ENCODE measurements around the gene MAP2K5.

The MAP2K5 gene

DNA sequence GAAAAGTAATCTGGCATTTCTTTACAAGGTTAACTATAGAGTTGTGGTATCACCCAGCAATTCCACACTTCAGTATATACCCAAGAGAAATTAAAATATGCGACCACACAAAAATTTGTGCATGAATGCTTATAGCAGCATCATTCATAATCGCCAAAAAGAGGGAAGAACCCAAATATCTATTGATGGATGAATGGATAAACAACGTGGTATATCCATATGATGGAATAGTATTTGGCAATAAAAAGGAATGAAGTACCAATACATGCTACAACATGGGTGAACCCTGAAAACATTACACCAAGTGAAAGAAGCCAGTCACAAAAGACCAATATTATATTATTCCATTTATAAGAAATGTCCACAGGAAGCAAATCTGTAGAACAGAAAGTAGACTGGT lies 274.2 kb downstream of the MAP2K5 start:
- no peak for TF ChIP-seq RAD21 (IDR thresholded peaks at IDR 0.05; ENCODE audit: low read depth)
- TF ChIP-seq, protein P1, sequence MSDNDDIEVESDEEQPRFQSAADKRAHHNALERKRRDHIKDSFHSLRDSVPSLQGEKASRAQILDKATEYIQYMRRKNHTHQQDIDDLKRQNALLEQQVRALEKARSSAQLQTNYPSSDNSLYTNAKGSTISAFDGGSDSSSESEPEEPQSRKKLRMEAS (IDR thresholded peaks at IDR 0.05), result no peak
- no peak for TF ChIP-seq TAF1 (IDR thresholded peaks at IDR 0.05; ENCODE audit: low read depth)
- no peak for TF ChIP-seq YY1 (IDR thresholded peaks at IDR 0.05; ENCODE audit: low read depth)
- TF ChIP-seq ZBTB7A (IDR thresholded peaks at IDR 0.05; ENCODE audit: low read depth), result no peak
- TF ChIP-seq EP300 (IDR thresholded peaks at IDR 0.05; ENCODE audit: borderline replicate concordance), result no peak
- TF ChIP-seq, protein P2, sequence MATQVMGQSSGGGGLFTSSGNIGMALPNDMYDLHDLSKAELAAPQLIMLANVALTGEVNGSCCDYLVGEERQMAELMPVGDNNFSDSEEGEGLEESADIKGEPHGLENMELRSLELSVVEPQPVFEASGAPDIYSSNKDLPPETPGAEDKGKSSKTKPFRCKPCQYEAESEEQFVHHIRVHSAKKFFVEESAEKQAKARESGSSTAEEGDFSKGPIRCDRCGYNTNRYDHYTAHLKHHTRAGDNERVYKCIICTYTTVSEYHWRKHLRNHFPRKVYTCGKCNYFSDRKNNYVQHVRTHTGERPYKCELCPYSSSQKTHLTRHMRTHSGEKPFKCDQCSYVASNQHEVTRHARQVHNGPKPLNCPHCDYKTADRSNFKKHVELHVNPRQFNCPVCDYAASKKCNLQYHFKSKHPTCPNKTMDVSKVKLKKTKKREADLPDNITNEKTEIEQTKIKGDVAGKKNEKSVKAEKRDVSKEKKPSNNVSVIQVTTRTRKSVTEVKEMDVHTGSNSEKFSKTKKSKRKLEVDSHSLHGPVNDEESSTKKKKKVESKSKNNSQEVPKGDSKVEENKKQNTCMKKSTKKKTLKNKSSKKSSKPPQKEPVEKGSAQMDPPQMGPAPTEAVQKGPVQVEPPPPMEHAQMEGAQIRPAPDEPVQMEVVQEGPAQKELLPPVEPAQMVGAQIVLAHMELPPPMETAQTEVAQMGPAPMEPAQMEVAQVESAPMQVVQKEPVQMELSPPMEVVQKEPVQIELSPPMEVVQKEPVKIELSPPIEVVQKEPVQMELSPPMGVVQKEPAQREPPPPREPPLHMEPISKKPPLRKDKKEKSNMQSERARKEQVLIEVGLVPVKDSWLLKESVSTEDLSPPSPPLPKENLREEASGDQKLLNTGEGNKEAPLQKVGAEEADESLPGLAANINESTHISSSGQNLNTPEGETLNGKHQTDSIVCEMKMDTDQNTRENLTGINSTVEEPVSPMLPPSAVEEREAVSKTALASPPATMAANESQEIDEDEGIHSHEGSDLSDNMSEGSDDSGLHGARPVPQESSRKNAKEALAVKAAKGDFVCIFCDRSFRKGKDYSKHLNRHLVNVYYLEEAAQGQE (IDR thresholded peaks at IDR 0.05; ENCODE audit: low read depth), result no peak
- TF ChIP-seq TCF12 (IDR thresholded peaks at IDR 0.05; ENCODE audit: low read depth), result no peak
- no peak for TF ChIP-seq NFIC (IDR thresholded peaks at IDR 0.05)
- TF ChIP-seq EGR1 (IDR thresholded peaks at IDR 0.05), result no peak
- TF ChIP-seq TEAD4 (IDR thresholded peaks at IDR 0.05), result no peak
- no peak for TF ChIP-seq CREB1 (IDR thresholded peaks at IDR 0.05; ENCODE audit: low read depth)
- TF ChIP-seq FOXM1 (IDR thresholded peaks at IDR 0.05; ENCODE audit: borderline replicate concordance, low read depth), result no peak
- no peak for TF ChIP-seq CEBPB (IDR thresholded peaks at IDR 0.05)

DNA sequence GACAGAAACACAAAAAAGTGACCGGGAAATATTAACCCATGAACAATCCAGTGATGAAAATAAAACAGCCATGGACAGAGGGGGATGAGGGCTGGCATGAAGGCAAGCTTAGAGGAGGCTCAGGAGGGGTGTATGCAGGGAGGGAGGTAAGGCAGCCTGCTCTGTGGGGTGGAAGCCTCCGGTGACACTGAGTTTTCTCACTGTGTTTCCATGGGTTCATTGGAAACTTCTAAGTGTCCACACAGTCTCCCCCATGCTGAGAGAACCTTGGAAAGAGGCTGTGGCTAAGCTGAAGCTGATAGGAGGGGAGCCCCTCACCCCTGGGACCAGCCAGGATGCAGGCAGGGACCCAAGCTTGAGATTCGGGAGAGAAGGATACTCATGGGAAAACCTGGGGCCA lies 276.0 kb downstream of the MAP2K5 start:
- TF ChIP-seq, protein P2 (IDR thresholded peaks at IDR 0.05; ENCODE audit: low read depth), result no peak
- TF ChIP-seq TCF12 (IDR thresholded peaks at IDR 0.05; ENCODE audit: low read depth) (no peak), CREB1 (IDR thresholded peaks at IDR 0.05; ENCODE audit: low read depth) (no peak)

DNA sequence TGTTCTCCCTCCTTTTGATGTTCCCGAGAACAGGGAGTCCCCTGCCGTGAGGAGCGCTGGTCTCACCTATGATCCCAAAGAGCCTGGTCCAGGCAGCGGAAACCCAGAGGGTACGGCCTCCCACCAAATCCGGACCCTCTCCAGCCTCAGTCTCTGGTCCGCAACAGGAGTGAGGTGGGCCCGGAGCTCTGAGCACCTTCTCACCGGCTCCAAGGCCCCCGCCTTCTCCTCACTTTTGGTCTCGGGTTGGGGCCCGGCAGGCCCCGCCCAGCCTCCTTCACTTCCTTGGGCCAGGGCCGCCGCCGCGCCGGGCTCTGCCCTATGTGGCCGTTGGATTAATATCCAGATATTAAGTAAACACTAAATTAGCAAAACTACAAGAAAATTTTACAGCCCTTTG lies 277.1 kb downstream of the MAP2K5 start:
- TF ChIP-seq, protein P2 (IDR thresholded peaks at IDR 0.05; ENCODE audit: low read depth), result 0 out of 2 replicates have a peak, but pooled peaks have one; percentile 15
- TF ChIP-seq CEBPB (IDR thresholded peaks at IDR 0.05), result no peak

DNA sequence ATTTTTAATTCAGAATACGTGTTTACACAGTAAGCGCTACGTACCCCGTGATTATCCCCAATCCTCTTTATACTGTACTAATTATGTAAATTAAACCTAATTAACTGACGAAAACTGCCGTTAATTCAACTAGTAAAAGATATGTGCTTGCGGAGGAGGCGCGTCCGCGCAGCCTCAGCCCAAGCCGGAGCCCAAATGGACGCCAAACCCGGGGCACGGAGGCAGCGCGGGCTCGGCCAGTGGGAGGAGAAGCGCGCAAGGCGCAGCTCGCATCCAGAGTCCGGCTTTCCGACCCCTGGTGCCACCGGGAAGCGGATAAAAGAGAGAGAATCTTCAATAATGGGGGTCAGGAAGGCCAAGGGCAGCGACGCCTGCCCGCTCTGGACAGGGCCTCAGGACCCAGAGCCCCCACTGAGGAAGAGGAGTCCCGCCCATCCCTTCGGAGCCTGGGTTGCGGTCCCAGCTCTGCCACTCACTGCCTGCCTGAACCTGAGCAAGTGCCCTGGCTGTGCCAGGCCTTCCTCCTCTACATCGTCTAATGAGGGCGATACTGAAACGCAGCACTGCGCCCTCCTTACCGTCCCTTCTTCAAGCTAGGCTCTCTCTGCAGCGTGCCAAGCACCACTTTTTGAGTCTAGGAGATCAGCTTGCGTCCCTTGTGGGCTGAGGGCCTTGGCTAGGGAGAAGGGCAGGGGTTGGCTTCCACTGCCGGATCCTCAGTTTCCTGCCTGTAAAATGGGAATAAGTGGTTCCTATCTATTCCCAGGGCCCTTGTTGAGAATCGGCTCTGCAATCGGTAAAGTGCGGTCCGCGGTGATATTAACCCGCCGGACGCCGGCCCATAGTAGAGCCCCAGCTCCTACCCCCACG lies 277.9 kb downstream of the MAP2K5 start:
- TF ChIP-seq, protein P1 (IDR thresholded peaks at IDR 0.05), result no peak
- TF ChIP-seq EP300 (IDR thresholded peaks at IDR 0.05; ENCODE audit: borderline replicate concordance), result no peak
- no peak for TF ChIP-seq TEAD4 (IDR thresholded peaks at IDR 0.05)
- no peak for TF ChIP-seq CEBPB (IDR thresholded peaks at IDR 0.05)
- no peak for TF ChIP-seq TCF12 (IDR thresholded peaks at IDR 0.05; ENCODE audit: low read depth)
- TF ChIP-seq NFIC (IDR thresholded peaks at IDR 0.05), result no peak
- TF ChIP-seq RAD21 (IDR thresholded peaks at IDR 0.05; ENCODE audit: low read depth), result no peak

DNA sequence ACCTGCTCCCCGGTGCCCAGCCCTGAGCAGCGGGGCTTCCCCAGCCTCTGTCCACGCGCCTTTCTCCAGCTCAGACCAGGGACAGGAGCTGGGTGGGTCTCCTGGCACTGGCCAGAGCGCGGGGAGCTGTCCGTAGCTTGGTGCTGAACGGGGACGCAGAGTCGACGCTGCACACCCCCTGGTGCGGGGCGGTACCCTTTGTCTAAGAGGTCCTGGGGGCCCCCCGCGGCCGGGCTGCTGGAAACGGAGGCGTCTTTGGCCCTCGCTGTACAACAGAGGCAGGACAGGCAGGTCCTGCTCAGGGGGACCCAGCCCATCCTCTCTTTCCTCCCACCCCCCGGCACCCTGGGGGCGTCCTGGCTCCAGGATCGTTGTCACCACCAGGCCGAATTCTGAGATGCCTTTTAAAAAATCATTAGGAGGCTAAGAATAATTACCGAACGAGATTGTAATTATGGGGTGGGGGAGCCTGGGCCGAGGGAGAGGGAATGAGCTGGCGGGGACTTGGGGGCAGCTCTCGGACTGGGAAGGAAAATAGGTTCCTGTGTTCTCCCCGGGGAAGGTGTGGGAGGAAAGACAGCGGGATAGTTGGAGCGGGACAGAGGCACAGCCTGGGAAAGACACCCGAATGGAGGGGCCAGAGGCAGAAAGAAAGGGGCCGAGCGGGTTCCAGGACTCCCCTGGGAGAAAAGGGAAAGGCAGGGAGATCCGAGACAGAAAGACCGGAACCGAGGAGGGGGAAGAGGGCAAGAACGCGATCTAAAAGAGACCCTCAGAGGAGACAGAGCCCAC lies 278.7 kb downstream of the MAP2K5 start:
- TF ChIP-seq, protein P1 (IDR thresholded peaks at IDR 0.05), result peak; percentile 36; the same call in 1 of the 2 replicates
- TF ChIP-seq NFIC (IDR thresholded peaks at IDR 0.05), result peak; percentile 71; the same call in 1 of the 2 replicates
- no peak for TF ChIP-seq TEAD4 (IDR thresholded peaks at IDR 0.05)
- TF ChIP-seq ZBTB7A (IDR thresholded peaks at IDR 0.05; ENCODE audit: low read depth), result peak; percentile 50; the same call in 1 of the 2 replicates
- TF ChIP-seq, protein P2 (IDR thresholded peaks at IDR 0.05; ENCODE audit: low read depth), result peak; percentile 97
